Heart right ventricle (tissue), 16 donors: ENCODE measurements around the gene ADRA2A. TPM values are rescaled to one million over a fixed set of nuclear protein-coding genes. Genes with fewer than 3 reads are reported as not detected.

Experiments used
- ATAC-seq, 8 donors: fragments of 200-7000 bp; cut with Tn5 transposase; one replicate each; pipeline ENCODE4 v1.9.1; 2020; ENCODE audit warnings: mild to moderate bottlenecking in 8 of 8, moderate library complexity in 8 of 8, moderate number of reproducible peaks in 1 of 8
- DNase-seq, 2 donors: peaks; one replicate each; pipeline ENCODE4 v3.0.0-alpha.2; 2020
- H3K27ac ChIP-seq, 10 donors: fragments of 200-600 bp; sonication (generic) in 2 of 10; one replicate each; pipeline versions ENCODE4 v1.5.0 to v1.8.0; 2020 to 2022; ENCODE audit warnings: mild to moderate bottlenecking in 3 of 10
- H3K27me3 ChIP-seq, 7 donors: fragments of 200-600 bp; one replicate each; pipeline ENCODE4 v1.8.0; 2021 to 2022; ENCODE audit warnings: mild to moderate bottlenecking in 2 of 7
- H3K36me3 ChIP-seq, 9 donors: fragments of 200-600 bp; sonication (generic) in 1 of 9; one replicate each; pipeline versions ENCODE4 v1.5.0 to v1.8.0; 2020 to 2022; ENCODE audit warnings: mild to moderate bottlenecking in 2 of 9
- H3K4me1 ChIP-seq, 9 donors: fragments of 200-600 bp; sonication (generic) in 1 of 9; one replicate each; pipeline versions ENCODE4 v1.5.0 to v1.8.0; 2020 to 2022; ENCODE audit warnings: mild to moderate bottlenecking in 4 of 9
- H3K4me3 ChIP-seq, 10 donors: fragments of 200-600 bp; sonication (generic) in 2 of 10; one replicate each; pipeline versions ENCODE4 v1.5.0 to v1.8.0; 2020 to 2022; ENCODE audit warnings: mild to moderate bottlenecking in 7 of 10, moderate library complexity in 2 of 10
- H3K9me3 ChIP-seq, 11 donors: fragments of 200-600 bp in 10 of 11; sonication (generic) in 2 of 11; one replicate each; pipeline versions ENCODE4 v1.5.0 to v1.8.0; 2013 to 2022; ENCODE audit warnings: mild to moderate bottlenecking in 2 of 11, control low read depth in 1 of 11, moderate library complexity in 1 of 11
- WGBS, 2 donors: extraction: QIAGEN DNeasy Blood & Tissue Kit; methylation state at CpG; one replicate each; pipeline ENCODE4 v1.1.7; 2013; ENCODE audit warnings: inconsistent platforms in 1 of 2; 5-methylcytosine and 5-hydroxymethylcytosine counted together
- intact Hi-C, 10 donors: fragments of 100-400 bp; cut with DNase I; formaldehyde crosslinking; loops; one replicate each; pipeline versions ENCODE4 v1.11.1 to v1.14.2; 2022
- polyA plus RNA-seq, 2 donors: library from polyadenylated mRNA; stranded (reverse); fragments of 200-250 nt; gene quantifications; one replicate each; pipeline ENCODE4 v1.2.3, GENCODE V29; 2013
- total RNA-seq, 10 donors: library from RNA; stranded (reverse); fragmentation: NEBNext Ultra II Directional in 3 of 10; extraction: Animal tissue kit (Norgen Biotek cat#: 25700) in 3 of 10; gene quantifications; one replicate each; pipeline versions ENCODE4 v1.2.1 to v1.2.4, GENCODE V29; 2021 to 2023
- TF ChIP-seq, protein P1 (sequence below), 9 donors: fragments of 200-600 bp; sonication (generic) in 2 of 9; IDR thresholded peaks; one replicate each; pipeline versions ENCODE4 v1.5.0 to v1.8.0; 2021 to 2022; ENCODE audit warnings: antibody characterized with exemption in 9 of 9, mild to moderate bottlenecking in 5 of 9, moderate library complexity in 1 of 9
- donor health status: Arrhythmogenic right ventricular cardiomyopathy.
- donor health status: ischemic (EF 13 %, LVEDD 7.1; RV severe dilation, severe dysfunction).
- donor health status: healthy with polysubstance abuse.
- donor health status: DM: no; HTN: yes; CAD: no.
- donor health status: DM: no; HTN: no; CAD: no.
- donor health status: ischemic (EF 25% LVEDD 6.9; RV normal size, moderate dysfunction).
- donor health status: ischemic (EF 25% LVEDD 5.7; RV mildly dilated, moderate dysfunction).
- donor health status: healthy.
- donor health status: DM: yes; HTN: yes; CAD: no.
- donor health status: Ischemic cardiomyopathy.
- donor health status: ischemic (EF 35%, LVEDD 5.7; RV mildly dilated, moderate dysfunction).
- donor health status: nonischemic (EF 11% LVEDD 7.7; RV severe dilation, severe dysfunction).
- donor health status: DM: yes; HTN: yes; CAD: no.
- donor health status: PGD.
- donor health status: ischemic (EF 29% LVEDD 5.4; RV normal size, mild dysfunction).
- donor health status: nonischemic (EF 23%, LVEDD 6.1; RV moderate dilation, normal function).

Gene ADRA2A
- total and polyA plus RNA-seq, 12 donors, result 0.29 to 1.4 (median 0.66) TPM

DNA sequence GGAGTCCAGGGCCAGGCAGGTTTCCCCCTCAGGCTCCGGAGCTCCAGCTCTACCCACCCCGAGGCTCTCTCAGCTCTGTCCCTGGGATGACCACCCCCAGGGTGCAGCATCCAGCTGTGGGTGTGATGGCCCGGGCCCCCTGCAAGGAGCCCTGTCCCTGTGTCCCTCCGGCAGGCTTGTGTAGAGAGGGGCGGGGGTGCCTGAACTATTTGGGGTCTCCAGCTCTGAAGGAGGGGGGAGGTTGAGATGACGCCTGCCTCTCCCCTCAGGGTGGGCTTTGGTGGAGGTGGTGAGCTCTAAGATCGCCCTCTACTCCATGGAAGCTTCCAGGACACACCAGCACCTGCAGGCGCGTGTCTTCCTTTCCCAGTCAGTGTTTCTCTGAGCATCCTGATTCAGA, 39.4 kb downstream of the ADRA2A start:
- Histone ChIP-seq H3K27ac (no peak overlapping the region), H3K4me3 (no peak overlapping the region), H3K4me1 (no peaks in the 10 kb centered on the region), H3K27me3 (peaks cover 0 to 8% (median 0%) of the 10 kb centered on the region in 7 donors), H3K36me3 (no peaks in the 10 kb centered on the region), H3K9me3 (no peaks in the 10 kb centered on the region)
- intact Hi-C loops, result no loop called here
- no peak for DNase-seq
- no peak for ATAC-seq
- TF ChIP-seq, protein P1, sequence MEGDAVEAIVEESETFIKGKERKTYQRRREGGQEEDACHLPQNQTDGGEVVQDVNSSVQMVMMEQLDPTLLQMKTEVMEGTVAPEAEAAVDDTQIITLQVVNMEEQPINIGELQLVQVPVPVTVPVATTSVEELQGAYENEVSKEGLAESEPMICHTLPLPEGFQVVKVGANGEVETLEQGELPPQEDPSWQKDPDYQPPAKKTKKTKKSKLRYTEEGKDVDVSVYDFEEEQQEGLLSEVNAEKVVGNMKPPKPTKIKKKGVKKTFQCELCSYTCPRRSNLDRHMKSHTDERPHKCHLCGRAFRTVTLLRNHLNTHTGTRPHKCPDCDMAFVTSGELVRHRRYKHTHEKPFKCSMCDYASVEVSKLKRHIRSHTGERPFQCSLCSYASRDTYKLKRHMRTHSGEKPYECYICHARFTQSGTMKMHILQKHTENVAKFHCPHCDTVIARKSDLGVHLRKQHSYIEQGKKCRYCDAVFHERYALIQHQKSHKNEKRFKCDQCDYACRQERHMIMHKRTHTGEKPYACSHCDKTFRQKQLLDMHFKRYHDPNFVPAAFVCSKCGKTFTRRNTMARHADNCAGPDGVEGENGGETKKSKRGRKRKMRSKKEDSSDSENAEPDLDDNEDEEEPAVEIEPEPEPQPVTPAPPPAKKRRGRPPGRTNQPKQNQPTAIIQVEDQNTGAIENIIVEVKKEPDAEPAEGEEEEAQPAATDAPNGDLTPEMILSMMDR (IDR thresholded peaks at IDR 0.05), result no peak
- 75 to 81% methylated on average over 9 of the region's 9 CpGs for WGBS, 2 donors

DNA sequence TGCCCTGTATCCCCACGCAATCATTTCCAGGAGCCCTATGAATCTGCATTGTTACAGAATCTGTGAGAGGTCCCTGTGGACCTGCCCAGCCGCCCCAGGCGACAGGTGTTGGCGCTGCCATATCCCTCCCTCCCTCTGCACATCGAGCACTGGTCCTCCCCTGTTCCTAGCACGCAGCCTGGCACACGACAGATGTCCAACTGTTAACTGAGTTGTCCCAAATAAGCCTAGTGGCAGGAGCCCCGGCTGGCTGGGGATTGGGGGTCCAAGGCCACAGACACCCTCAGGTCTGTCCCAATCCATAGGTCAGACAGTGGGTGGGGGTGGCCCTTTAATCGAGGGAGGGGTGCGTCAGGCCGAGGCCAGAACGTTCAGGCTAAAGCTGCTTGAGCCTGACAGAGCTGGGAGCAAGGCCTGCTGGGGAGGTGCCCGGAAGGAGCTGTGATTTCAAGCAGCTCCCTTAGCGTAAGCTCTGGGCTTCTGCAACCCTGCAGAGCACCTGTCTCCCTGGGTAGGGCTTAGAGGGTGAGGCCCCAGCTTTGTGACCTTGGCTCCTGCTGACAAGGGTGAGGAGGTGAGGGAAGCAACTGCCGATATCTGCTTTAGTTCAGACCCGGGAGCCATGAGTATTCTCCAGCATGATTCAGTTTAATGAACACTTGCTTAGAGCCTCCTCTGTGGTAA, 40.1 kb downstream of the ADRA2A start:
- Histone ChIP-seq H3K36me3 (no peaks in the 10 kb centered on the region), H3K9me3 (no peaks in the 10 kb centered on the region), H3K27me3 (peaks cover 0 to 8% (median 4%) of the 10 kb centered on the region in 7 donors), H3K4me3 (no peak overlapping the region), H3K4me1 (no peaks in the 10 kb centered on the region), H3K27ac (no peak overlapping the region)
- intact Hi-C loops, result no loop called here
- DNase-seq, result no peak
- TF ChIP-seq, protein P1 (IDR thresholded peaks at IDR 0.05), result no peak
- WGBS, 2 donors, result 74 to 80% methylated on average over 16 of the region's 16 CpGs
- ATAC-seq, result no peak

DNA sequence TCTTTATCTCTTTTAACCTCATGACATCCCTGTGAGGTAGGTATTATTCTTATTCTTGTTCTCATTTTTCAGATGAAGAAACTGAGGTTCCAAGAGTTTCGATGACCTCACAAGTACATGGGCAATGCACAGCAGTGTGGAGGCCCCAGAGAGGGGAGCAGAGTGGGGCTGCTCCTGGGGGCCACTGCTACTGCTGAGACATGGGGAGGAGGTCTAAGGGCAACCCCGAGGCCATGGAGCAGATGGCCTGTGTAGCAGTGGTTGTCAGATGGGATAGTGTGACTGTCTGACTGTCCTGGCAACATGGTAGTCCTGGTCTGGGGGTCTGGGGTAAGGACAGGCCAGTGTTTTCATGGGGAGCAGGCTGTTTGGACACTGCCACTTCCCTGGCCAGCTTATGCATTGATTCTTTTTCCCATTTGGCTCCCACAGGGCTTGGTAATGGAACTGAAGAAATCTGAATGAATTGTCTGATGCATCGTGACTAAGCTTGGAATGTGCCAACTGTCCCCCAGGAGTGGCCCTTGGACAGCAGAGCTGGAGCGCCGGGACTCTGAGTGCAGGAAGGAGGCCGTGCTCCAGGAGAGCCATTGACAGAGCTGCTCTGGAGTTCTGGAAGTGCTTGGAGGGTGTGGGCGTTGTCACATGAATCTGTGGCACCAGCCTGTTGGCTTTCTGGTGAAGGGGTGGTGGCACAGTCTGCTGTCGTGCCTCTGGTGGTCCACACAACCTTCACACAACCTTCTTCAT, 40.9 kb downstream of the ADRA2A start:
- TF ChIP-seq, protein P1 (IDR thresholded peaks at IDR 0.05), result no peak
- no peak for DNase-seq
- Histone ChIP-seq H3K4me3 (no peak overlapping the region), H3K27me3 (peaks cover 0 to 15% (median 4%) of the 10 kb centered on the region in 7 donors), H3K4me1 (no peaks in the 10 kb centered on the region), H3K9me3 (no peaks in the 10 kb centered on the region), H3K27ac (no peak overlapping the region), H3K36me3 (no peaks in the 10 kb centered on the region)
- intact Hi-C loops, result no loop called here
- ATAC-seq, result no peak
- 82% methylated on average over 8 of the region's 8 CpGs for WGBS, 2 donors

DNA sequence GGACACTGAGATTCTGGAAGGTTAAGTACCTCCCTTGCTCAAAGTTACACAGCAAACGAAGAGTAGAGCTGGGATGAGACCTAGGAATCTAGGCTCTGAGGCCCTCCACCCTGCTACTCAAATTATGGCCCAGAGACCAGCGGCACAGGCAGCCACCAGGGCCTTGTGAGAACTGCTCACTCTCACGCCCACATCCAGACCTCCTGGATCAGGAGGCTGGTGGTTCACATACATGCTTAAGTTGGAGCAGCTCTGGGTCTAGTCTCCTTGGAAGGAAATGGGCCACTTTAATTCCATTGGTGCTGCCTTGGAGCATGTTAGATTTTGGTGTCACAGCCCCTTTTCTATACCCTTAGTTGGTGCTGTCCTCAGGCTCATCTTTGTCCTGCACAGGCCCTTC, 41.9 kb downstream of the ADRA2A start:
- H3K27me3 ChIP-seq, result peaks cover 0 to 18% (median 4%) of the 10 kb centered on the region in 7 donors
- DNase-seq, result no peak
- no peaks in the 10 kb centered on the region for H3K36me3 ChIP-seq
- H3K4me3 ChIP-seq, result no peak overlapping the region
- no peaks in the 10 kb centered on the region for H3K4me1 ChIP-seq
- no peak for ATAC-seq
- no peaks in the 10 kb centered on the region for H3K9me3 ChIP-seq
- intact Hi-C loops, result no loop called here
- WGBS, 2 donors, result 72 to 77% methylated on average over 3 of the region's 3 CpGs
- TF ChIP-seq, protein P1 (IDR thresholded peaks at IDR 0.05), result no peak
- no peak overlapping the region for H3K27ac ChIP-seq
